Upper lobe of left lung (tissue), 4 donors: ENCODE data around the gene MAST3.

Source experiments
- POLR2A ChIP-seq, 4 donors: fragments of 450-650 bp; IDR thresholded peaks; one replicate each; pipeline ENCODE4 v1.5.1; 2016 to 2017; ENCODE audit warnings: antibody characterized with exemption in 4 of 4, mild to moderate bottlenecking in 2 of 4
- POLR2AphosphoS5 ChIP-seq, 2 donors: sonication (generic); formaldehyde crosslinking; IDR thresholded peaks; one replicate each; pipeline ENCODE4 v1.5.1; 2017; ENCODE audit warnings: antibody characterized with exemption in 2 of 2
- TF ChIP-seq, protein P1 (sequence below), 6 experiments: fragments of 450-650 bp in 4 of 6; fragments of 200-600 bp in 2 of 6; sonication (generic) in 2 of 6; IDR thresholded peaks; one replicate each; pipeline ENCODE4 v1.5.1; 2016 to 2019; ENCODE audit warnings: antibody characterized with exemption in 6 of 6

DNA sequence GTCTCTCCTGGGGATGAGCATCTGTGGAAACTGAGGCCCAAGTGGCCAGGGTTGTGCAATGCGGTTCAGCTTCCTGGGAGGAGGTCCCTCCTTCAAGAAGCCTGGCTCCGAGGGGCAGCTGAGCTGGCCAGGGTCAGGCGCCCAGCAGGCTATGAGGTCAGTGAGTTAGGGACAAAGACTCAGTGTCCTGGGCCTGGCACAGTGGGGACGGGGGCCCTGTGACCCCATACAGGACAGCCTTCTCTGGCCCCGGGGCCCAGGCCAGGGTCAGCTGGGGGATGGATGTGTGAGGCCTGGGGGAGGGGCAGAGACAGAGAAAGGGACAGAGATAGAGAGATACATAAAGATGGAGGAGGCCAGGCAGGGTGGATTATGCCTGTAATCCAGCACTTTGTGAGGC is 7.9 kb upstream of the MAST3 start:
- TF ChIP-seq POLR2A (IDR thresholded peaks at IDR 0.05) (no peak), POLR2AphosphoS5 (IDR thresholded peaks at IDR 0.05) (no peak)
- TF ChIP-seq, protein P1, sequence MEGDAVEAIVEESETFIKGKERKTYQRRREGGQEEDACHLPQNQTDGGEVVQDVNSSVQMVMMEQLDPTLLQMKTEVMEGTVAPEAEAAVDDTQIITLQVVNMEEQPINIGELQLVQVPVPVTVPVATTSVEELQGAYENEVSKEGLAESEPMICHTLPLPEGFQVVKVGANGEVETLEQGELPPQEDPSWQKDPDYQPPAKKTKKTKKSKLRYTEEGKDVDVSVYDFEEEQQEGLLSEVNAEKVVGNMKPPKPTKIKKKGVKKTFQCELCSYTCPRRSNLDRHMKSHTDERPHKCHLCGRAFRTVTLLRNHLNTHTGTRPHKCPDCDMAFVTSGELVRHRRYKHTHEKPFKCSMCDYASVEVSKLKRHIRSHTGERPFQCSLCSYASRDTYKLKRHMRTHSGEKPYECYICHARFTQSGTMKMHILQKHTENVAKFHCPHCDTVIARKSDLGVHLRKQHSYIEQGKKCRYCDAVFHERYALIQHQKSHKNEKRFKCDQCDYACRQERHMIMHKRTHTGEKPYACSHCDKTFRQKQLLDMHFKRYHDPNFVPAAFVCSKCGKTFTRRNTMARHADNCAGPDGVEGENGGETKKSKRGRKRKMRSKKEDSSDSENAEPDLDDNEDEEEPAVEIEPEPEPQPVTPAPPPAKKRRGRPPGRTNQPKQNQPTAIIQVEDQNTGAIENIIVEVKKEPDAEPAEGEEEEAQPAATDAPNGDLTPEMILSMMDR (IDR thresholded peaks at IDR 0.05) = no peak
